Measurements from ENCODE around the gene CACUL1. TPM values are rescaled to one million over a fixed set of nuclear protein-coding genes. Genes with fewer than 3 reads are reported as not detected.

The CACUL1 gene
- total RNA-seq, 4 donors from 2014 or later, result 30.8 to 44.4 (median 33.3) TPM

DNA sequence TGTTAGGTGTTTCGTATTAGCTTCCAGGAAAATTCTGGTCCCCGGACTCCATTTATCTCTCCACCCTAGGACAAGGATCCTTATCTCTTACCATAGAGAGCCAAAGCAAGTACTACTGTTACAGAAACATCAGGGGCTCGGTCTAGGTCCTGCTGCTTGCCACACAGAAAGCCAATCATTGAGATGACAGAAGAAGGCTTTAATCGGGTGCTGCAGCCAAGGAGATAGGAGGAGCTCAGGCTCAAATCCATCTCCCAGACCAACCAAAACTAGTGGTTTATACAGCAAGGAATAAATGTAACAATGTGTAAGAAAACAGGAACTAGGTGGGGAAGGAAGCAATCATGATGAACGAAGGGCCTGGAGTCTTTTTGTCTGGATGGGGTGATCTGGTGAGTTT lies 22.2 kb upstream of the CACUL1 start:
- H3K4me1 ChIP-seq, result no peaks in the 10 kb centered on the region
- no peak for TF ChIP-seq POLR2A (IDR thresholded peaks at IDR 0.05; ENCODE audit: low read depth)
- TF ChIP-seq, protein P1, sequence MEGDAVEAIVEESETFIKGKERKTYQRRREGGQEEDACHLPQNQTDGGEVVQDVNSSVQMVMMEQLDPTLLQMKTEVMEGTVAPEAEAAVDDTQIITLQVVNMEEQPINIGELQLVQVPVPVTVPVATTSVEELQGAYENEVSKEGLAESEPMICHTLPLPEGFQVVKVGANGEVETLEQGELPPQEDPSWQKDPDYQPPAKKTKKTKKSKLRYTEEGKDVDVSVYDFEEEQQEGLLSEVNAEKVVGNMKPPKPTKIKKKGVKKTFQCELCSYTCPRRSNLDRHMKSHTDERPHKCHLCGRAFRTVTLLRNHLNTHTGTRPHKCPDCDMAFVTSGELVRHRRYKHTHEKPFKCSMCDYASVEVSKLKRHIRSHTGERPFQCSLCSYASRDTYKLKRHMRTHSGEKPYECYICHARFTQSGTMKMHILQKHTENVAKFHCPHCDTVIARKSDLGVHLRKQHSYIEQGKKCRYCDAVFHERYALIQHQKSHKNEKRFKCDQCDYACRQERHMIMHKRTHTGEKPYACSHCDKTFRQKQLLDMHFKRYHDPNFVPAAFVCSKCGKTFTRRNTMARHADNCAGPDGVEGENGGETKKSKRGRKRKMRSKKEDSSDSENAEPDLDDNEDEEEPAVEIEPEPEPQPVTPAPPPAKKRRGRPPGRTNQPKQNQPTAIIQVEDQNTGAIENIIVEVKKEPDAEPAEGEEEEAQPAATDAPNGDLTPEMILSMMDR (IDR thresholded peaks at IDR 0.05), result no peak
- TF ChIP-seq POLR2AphosphoS5 (IDR thresholded peaks at IDR 0.05), result no peak
- TF ChIP-seq EP300 (IDR thresholded peaks at IDR 0.05), result no peak
- no peaks in the 10 kb centered on the region for H3K9me3 ChIP-seq
- H3K27me3 ChIP-seq, result no peaks in the 10 kb centered on the region
- H3K36me3 ChIP-seq, result no peaks in the 10 kb centered on the region
- no peak for DNase-seq (ENCODE audit: extremely low spot score)
- intact Hi-C loops (cut with DNase I), result no loop called here
- no peak overlapping the region for H3K4me3 ChIP-seq
- 61% methylated on average over 5 of the region's 5 CpGs for whole genome bisulfite sequencing
- no peak overlapping the region for H3K27ac ChIP-seq (replicated peaks in 1 of 4)

DNA sequence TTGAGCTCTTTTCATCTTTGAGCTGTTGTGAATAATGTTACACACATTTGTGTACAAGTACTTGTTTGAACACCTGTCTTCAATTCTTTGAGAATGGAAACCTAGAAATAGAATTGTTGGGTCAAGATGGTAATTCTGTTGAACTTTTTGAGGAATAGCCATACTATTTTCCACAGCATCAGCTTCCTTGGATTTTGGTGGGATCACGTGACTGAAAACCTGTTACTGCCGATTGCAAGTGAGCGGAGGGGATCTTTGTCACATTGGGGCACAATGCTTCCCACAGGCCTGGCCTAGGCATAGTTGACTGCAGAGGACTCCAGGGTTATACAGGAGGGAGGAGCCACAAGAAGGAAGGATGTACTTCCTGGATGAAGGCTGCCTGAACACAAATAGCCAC lies 21.3 kb upstream of the CACUL1 start:
- Histone ChIP-seq H3K9me3 (no peaks in the 10 kb centered on the region), H3K4me3 (no peak overlapping the region), H3K4me1 (no peaks in the 10 kb centered on the region), H3K27me3 (no peaks in the 10 kb centered on the region), H3K27ac (replicated peaks in 1 of 4) (no peak overlapping the region), H3K36me3 (no peaks in the 10 kb centered on the region)
- TF ChIP-seq POLR2A (IDR thresholded peaks at IDR 0.05; ENCODE audit: low read depth) (no peak), EP300 (IDR thresholded peaks at IDR 0.05) (no peak), POLR2AphosphoS5 (IDR thresholded peaks at IDR 0.05) (no peak)
- TF ChIP-seq, protein P1 (IDR thresholded peaks at IDR 0.05), result no peak
- DNase-seq (ENCODE audit: extremely low spot score), result no peak
- 87% methylated on average over 3 of the region's 3 CpGs for WGBS
- intact Hi-C loops (cut with DNase I), result no loop called here

DNA sequence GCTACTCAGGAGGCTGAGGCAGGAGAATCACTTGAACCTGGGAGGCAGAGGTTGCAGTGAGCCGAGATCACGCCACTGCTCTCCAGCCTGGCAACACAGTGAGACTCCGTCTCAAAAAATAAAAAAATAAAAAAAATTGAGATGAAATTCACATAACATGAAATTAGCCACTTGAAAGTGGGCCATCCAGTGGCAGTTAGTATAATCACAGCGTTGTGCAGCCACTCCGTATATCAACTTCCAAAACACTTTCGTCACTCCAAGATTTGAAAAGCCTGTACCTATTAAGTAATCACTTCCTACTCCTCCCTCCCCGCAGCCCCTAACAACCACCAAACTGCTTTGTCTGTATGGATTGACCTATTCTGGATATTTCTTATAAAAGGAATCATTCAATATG lies 20.7 kb upstream of the CACUL1 start:
- Histone ChIP-seq H3K27ac (replicated peaks in 1 of 4) (no peak overlapping the region), H3K9me3 (no peaks in the 10 kb centered on the region), H3K4me1 (no peaks in the 10 kb centered on the region), H3K36me3 (no peaks in the 10 kb centered on the region), H3K4me3 (no peak overlapping the region), H3K27me3 (no peaks in the 10 kb centered on the region)
- WGBS, result 65% methylated on average over 7 of the region's 7 CpGs
- intact Hi-C loops (cut with DNase I), result no loop called here
- DNase-seq (ENCODE audit: extremely low spot score), result no peak
- TF ChIP-seq EP300 (IDR thresholded peaks at IDR 0.05) (no peak), POLR2AphosphoS5 (IDR thresholded peaks at IDR 0.05) (no peak), POLR2A (IDR thresholded peaks at IDR 0.05; ENCODE audit: low read depth) (no peak)
- TF ChIP-seq, protein P1 (IDR thresholded peaks at IDR 0.05), result no peak

DNA sequence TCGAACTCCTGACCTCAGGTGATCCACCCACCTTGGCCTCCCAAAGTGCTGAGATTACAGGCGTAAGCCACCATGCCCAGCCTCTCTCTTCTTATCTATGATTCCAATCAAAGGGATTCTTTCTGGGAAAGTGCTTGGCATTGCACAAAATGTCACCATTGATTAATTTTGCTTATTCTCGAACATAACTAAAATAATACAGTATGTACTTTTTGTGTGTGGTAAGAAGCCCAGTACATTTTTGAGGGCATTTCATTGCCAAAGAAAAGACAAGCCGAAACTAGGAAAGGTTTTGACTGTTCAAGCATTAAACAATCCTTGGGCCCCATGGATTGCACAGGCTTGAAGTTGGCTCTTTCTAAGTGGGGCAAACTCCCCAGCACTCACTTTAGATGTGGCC lies 18.3 kb upstream of the CACUL1 start:
- H3K27ac ChIP-seq (replicated peaks in 1 of 4), result no peak overlapping the region
- H3K36me3 ChIP-seq, result no peaks in the 10 kb centered on the region
- no peak overlapping the region for H3K4me3 ChIP-seq
- TF ChIP-seq POLR2AphosphoS5 (IDR thresholded peaks at IDR 0.05), result no peak
- TF ChIP-seq, protein P1 (IDR thresholded peaks at IDR 0.05), result no peak
- TF ChIP-seq EP300 (IDR thresholded peaks at IDR 0.05), result no peak
- no peaks in the 10 kb centered on the region for H3K9me3 ChIP-seq
- DNase-seq (ENCODE audit: extremely low spot score), result no peak
- 84% methylated on average over 4 of the region's 4 CpGs for WGBS
- H3K4me1 ChIP-seq, result no peaks in the 10 kb centered on the region
- intact Hi-C loops (cut with DNase I), result no loop called here
- no peaks in the 10 kb centered on the region for H3K27me3 ChIP-seq

DNA sequence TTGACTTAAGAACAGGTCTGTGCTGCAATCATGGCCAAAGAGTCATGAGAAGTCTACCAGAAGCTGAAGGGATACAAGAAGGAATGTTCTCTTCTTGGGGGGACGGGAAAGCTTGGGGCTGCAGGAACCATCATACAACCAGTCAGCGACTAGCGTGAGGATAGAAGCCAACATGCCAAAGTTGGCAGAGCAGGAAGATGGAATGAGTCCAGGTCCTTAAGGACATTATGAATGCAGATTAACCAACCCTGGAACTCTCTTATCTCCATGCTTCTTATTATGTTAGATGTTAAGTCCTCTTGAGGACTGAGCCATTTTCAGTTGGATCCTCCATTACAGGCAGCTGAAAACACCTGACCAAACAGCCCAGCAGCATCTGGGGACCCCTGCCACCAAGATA lies 17.2 kb upstream of the CACUL1 start:
- Histone ChIP-seq H3K27me3 (no peaks in the 10 kb centered on the region), H3K9me3 (no peaks in the 10 kb centered on the region), H3K4me1 (no peaks in the 10 kb centered on the region), H3K4me3 (no peak overlapping the region), H3K27ac (replicated peaks in 1 of 4) (no peak overlapping the region), H3K36me3 (no peaks in the 10 kb centered on the region)
- peak; percentile 47 for DNase-seq (ENCODE audit: extremely low spot score)
- WGBS, result 91% methylated on average over 3 of the region's 3 CpGs
- intact Hi-C loops (cut with DNase I), result no loop called here
- no peak for TF ChIP-seq POLR2AphosphoS5 (IDR thresholded peaks at IDR 0.05)
- TF ChIP-seq, protein P1 (IDR thresholded peaks at IDR 0.05), result no peak
- TF ChIP-seq POLR2A (IDR thresholded peaks at IDR 0.05; ENCODE audit: low read depth), result no peak
- TF ChIP-seq EP300 (IDR thresholded peaks at IDR 0.05), result no peak
